ENCODE data around the gene ARPC5L. TPM values are rescaled to one million over a fixed set of nuclear protein-coding genes. Genes with fewer than 3 reads are reported as not detected.

Gene ARPC5L
- total and polyA plus RNA-seq, 2 experiments from 2014 or later, result 35.9 to 87.3 TPM

- TF ChIP-seq POLR2AphosphoS5 (IDR thresholded peaks at IDR 0.05; ENCODE audit: low read depth), result no peak
Measured at GRCh38 chr9:124869986-124870560, 8.1 kb downstream of the ARPC5L start (continued).

GRCh38 chr9:124870723-124871122 lies 8.8 kb downstream of the ARPC5L start:
- Histone ChIP-seq H3K4me2 (peak overlapping the region; percentile 98), H3K36me3 (ENCODE audit: insufficient read depth) (no peaks in the 10 kb centered on the region; the same call in 1 of the 2 replicates), H3K79me2 (replicated peaks; ENCODE audit: insufficient read depth) (peaks cover 75% of the 10 kb centered on the region), H3K27ac (ENCODE audit: low read depth) (peak overlapping the region; percentile 86; the same call in 1 of the 2 replicates), H3K9me2 (ENCODE audit: insufficient read depth) (no peaks in the 10 kb centered on the region), H3K4me1 (ENCODE audit: insufficient read depth) (peaks cover 33% of the 10 kb centered on the region), H3K4me3 (peak overlapping the region; percentile 99), H3F3A (replicated peaks; ENCODE audit: low read depth) (peaks cover 15% of the 10 kb centered on the region), H2AFZ (no peak overlapping the region), H3K27me3 (ENCODE audit: insufficient read depth) (no peaks in the 10 kb centered on the region), H4K20me1 (replicated peaks; ENCODE audit: insufficient read depth) (peaks cover 51% of the 10 kb centered on the region)
- Mint-ChIP-seq H3K27ac (peak overlapping the region; percentile 13; the same call in 1 of the 2 replicates), H3K4me3 (peak overlapping the region; percentile 94), H3K27me3 (ENCODE audit: insufficient read depth, low read depth, poor library complexity) (peaks cover 14% of the 10 kb centered on the region), H3K9me3 (no peaks in the 10 kb centered on the region), H3K36me3 (ENCODE audit: low read depth) (peaks cover 42% of the 10 kb centered on the region), H3K4me1 (peaks cover 47% of the 10 kb centered on the region)
- DNase-seq (ENCODE audit: low spot score), result no peak
- no peak for ATAC-seq
- TF ChIP-seq EZH2phosphoT487 (IDR thresholded peaks at IDR 0.05; ENCODE audit: unreplicated experiment) (no peak), REST (IDR thresholded peaks at IDR 0.05; ENCODE audit: unreplicated experiment) (no peak), JUNB (IDR thresholded peaks at IDR 0.05; ENCODE audit: unreplicated experiment) (no peak), ZNF331 (CRISPR knock-in tag; IDR thresholded peaks at IDR 0.05; ENCODE audit: low read depth) (no peak), POLR2AphosphoS5 (IDR thresholded peaks at IDR 0.05; ENCODE audit: low read depth) (no peak), ETS1 (IDR thresholded peaks at IDR 0.05) (no peak), NANOG (IDR thresholded peaks at IDR 0.05; ENCODE audit: borderline replicate concordance) (no peak)

GRCh38 chr9:124871156-124871561 lies 9.2 kb downstream of the ARPC5L start:
- H3K4me1 Mint-ChIP-seq, result peaks cover 47% of the 10 kb centered on the region
- no peaks in the 10 kb centered on the region; the same call in 1 of the 2 replicates for H3K36me3 ChIP-seq (ENCODE audit: insufficient read depth)
- peaks cover 47% of the 10 kb centered on the region for H3K36me3 Mint-ChIP-seq (ENCODE audit: low read depth)
- peaks cover 33% of the 10 kb centered on the region for H3K4me1 ChIP-seq (ENCODE audit: insufficient read depth)
- H4K20me1 ChIP-seq (replicated peaks; ENCODE audit: insufficient read depth), result peaks cover 54% of the 10 kb centered on the region
- peak overlapping the region; percentile 98 for H3K4me2 ChIP-seq
- H3K27me3 ChIP-seq (ENCODE audit: insufficient read depth), result no peaks in the 10 kb centered on the region
- H3K79me2 ChIP-seq (replicated peaks; ENCODE audit: insufficient read depth), result peaks cover 75% of the 10 kb centered on the region
- TF ChIP-seq EZH2 (IDR thresholded peaks at IDR 0.05; ENCODE audit: low read depth, unreplicated experiment) (no peak), ZNF331 (CRISPR knock-in tag; IDR thresholded peaks at IDR 0.05; ENCODE audit: low read depth) (no peak), EZH2phosphoT487 (IDR thresholded peaks at IDR 0.05; ENCODE audit: unreplicated experiment) (no peak), CTCF (conservative IDR thresholded peaks at IDR 0.05; ENCODE audit: low read depth in 2 of 2) (no peak), REST (IDR thresholded peaks at IDR 0.05; ENCODE audit: unreplicated experiment) (no peak)
- ATAC-seq (no peak), DNase-seq (ENCODE audit: low spot score) (no peak)
- peak overlapping the region; percentile 86; the same call in 1 of the 2 replicates for H3K27ac ChIP-seq (ENCODE audit: low read depth)
- H3K9me2 ChIP-seq (ENCODE audit: insufficient read depth), result no peaks in the 10 kb centered on the region
- H3K4me3 ChIP-seq, result peak overlapping the region; percentile 99
- peak overlapping the region; percentile 94 for H3K4me3 Mint-ChIP-seq
- no peaks in the 10 kb centered on the region for H3K9me3 Mint-ChIP-seq
- H3F3A ChIP-seq (replicated peaks; ENCODE audit: low read depth), result peaks cover 15% of the 10 kb centered on the region
- peaks cover 14% of the 10 kb centered on the region for H3K27me3 Mint-ChIP-seq (ENCODE audit: insufficient read depth, low read depth, poor library complexity)
- H3K27ac Mint-ChIP-seq, result peak overlapping the region; percentile 13; the same call in 1 of the 2 replicates
- no peak overlapping the region for H2AFZ ChIP-seq

All from GM23338 (cell line).